Measurements from ENCODE around the gene HS3ST4. TPM values are rescaled to one million over a fixed set of nuclear protein-coding genes. Genes with fewer than 3 reads are reported as not detected.

The HS3ST4 gene
- total RNA-seq (2021; ENCODE audit: unreplicated experiment) (not detected), Bru-seq, nascent RNA (not detected), BruChase-seq, experiment 1, labeled RNA remaining after a 2-hour chase (percentile 1 among the genes with signal in this experiment), BruChase-seq, experiment 2, labeled RNA remaining after a 6-hour chase (percentile 3 among the genes with signal in this experiment)
- polyA plus RNA-seq (2012; ENCODE audit: insufficient read length): not detected
- long read RNA-seq: 0 reads

GRCh38 chr16:25691519-25692091 is at the start of gene HS3ST4:
Gene HS3ST4, plus strand, starts transcription at chr16:25691959.
- ChIA-PET POLR2A (no interaction called here), CTCF (interaction anchor here (0.6 to 1.1 kb wide), 3 partner anchors 12 to 247 kb away, joined by 3 read pairs; no protein-coding TSS in a partner anchor)
- no peaks in the 10 kb centered on the region for H3K9me3 ChIP-seq (ENCODE audit: control insufficient read depth, insufficient read depth, low read depth, low read length)
- no peak for DNase-seq (ENCODE audit: low read depth, low spot score)
- in situ Hi-C loops (cut with HindIII; ENCODE audit: low pct_unique_long_range_greater_than_20kb, low sequenced_read_pairs) (no loop called here), intact Hi-C loops (cut with micrococcal nuclease; ENCODE audit: unreplicated experiment) (no loop called here)
- no peak within 1 kb of the TSS for H3K4me3 ChIP-seq (ENCODE audit: low read depth in 2 of 2, low read length in 2 of 2)
- no TSS peak for BruUV-seq (replicated peaks)
- 0 out of 2 replicates have a peak, but pooled peaks cover 2% of the 10 kb centered on the region for H3K4me1 ChIP-seq (ENCODE audit: control insufficient read depth, insufficient read depth, low read length)
- ATAC-seq: no peak
- no peak for TF ChIP-seq REST (IDR thresholded peaks at IDR 0.05; ENCODE audit: insufficient read depth in 1 of 2, low read depth in 2 of 2, low read length in 1 of 2)
- H3K27me3 ChIP-seq (ENCODE audit: control insufficient read depth, insufficient read depth, low read length): peaks cover 32% of the 10 kb centered on the region
- H3K36me3 ChIP-seq (ENCODE audit: control insufficient read depth, insufficient read depth, low read length): no peaks in the 10 kb centered on the region; the same call in 1 of the 2 replicates
- no peak within 1 kb of the TSS for H3K27ac ChIP-seq (ENCODE audit: low read length)

- ATAC-seq: no peak
- TF ChIP-seq TCF7L2 (IDR thresholded peaks at IDR 0.05; ENCODE audit: low read depth, low read length) (no peak), SIN3A (IDR thresholded peaks at IDR 0.05; ENCODE audit: borderline replicate concordance, insufficient read depth, low read depth, low read length) (no peak), POLR2AphosphoS5 (IDR thresholded peaks at IDR 0.05; ENCODE audit: low read depth, low read length) (no peak), CTCF (IDR thresholded peaks at IDR 0.05) (no peak), REST (IDR thresholded peaks at IDR 0.05; ENCODE audit: insufficient read depth in 1 of 2, low read depth in 2 of 2, low read length in 1 of 2) (no peak)
- Histone ChIP-seq H3K9me3 (ENCODE audit: control insufficient read depth, insufficient read depth, low read depth, low read length) (no peaks in the 10 kb centered on the region), H3K27ac (ENCODE audit: low read length) (no peak overlapping the region), H3K27me3 (ENCODE audit: control insufficient read depth, insufficient read depth, low read length) (no peaks in the 10 kb centered on the region), H3K4me1 (ENCODE audit: control insufficient read depth, insufficient read depth, low read length) (no peaks in the 10 kb centered on the region), H3K36me3 (ENCODE audit: control insufficient read depth, insufficient read depth, low read length) (no peaks in the 10 kb centered on the region), H3K4me3 (ENCODE audit: low read depth in 2 of 2, low read length in 2 of 2) (no peak overlapping the region)
- in situ Hi-C loops (cut with HindIII; ENCODE audit: low pct_unique_long_range_greater_than_20kb, low sequenced_read_pairs) (no loop called here), intact Hi-C loops (cut with micrococcal nuclease; ENCODE audit: unreplicated experiment) (no loop called here)
- no peak for DNase-seq (ENCODE audit: low read depth, low spot score)
- BruUV-seq (replicated peaks): no TSS peak
- ChIA-PET CTCF (no interaction called here), POLR2A (no interaction called here)
Observed at GRCh38 chr16:25643633-25644032, 48.1 kb upstream of the HS3ST4 start.

Measured in Panc1 (cell line).